ENCODE data around the gene KRTAP4-2. TPM values are rescaled to one million over a fixed set of nuclear protein-coding genes. Genes with fewer than 3 reads are reported as not detected.

Gene KRTAP4-2
- total and polyA plus RNA-seq, 2 donors (not counting 3 experiments of a cell fraction or from before 2014, with no cell fraction given), result not detected

GRCh38 chr17:41167561-41167960 lies 10.5 kb downstream of the KRTAP4-2 start:
- POLR2A ChIA-PET, result no interaction called here
- intact Hi-C loops (cut with micrococcal nuclease) (no loop called here), dilution Hi-C loops (cut with MboI; ENCODE audit: extremely low pct_ligation_motif_present, low sequenced_read_pairs) (no loop called here)
- FAIRE-seq (no peak), DNase-seq (ENCODE audit: low read depth, low spot score) (no peak)
- no peaks in the 10 kb centered on the region for H3K79me2 ChIP-seq (ENCODE audit: control insufficient read depth, insufficient read depth, low read length)
- CTCF ChIA-PET, result no interaction called here
- H3K27me3 ChIP-seq (ENCODE audit: control insufficient read depth in 2 of 2, insufficient read depth in 2 of 2, low read length in 2 of 2), result no peaks in the 10 kb centered on the region
- H3K9me1 ChIP-seq (replicated peaks; ENCODE audit: control insufficient read depth, extremely low read depth, insufficient read depth, low read length), result no peaks in the 10 kb centered on the region
- TF ChIP-seq MYC (IDR thresholded peaks at IDR 0.05; ENCODE audit: low read depth, low read length) (no peak), JUN (IDR thresholded peaks at IDR 0.05; ENCODE audit: borderline replicate concordance, insufficient read depth, insufficient read length, low read depth) (no peak), POLR2AphosphoS5 (IDR thresholded peaks at IDR 0.05; ENCODE audit: insufficient read depth, low read depth, low read length) (no peak), MAX (IDR thresholded peaks at IDR 0.05; ENCODE audit: insufficient read depth, insufficient read length) (no peak), GATA2 (IDR thresholded peaks at IDR 0.05; ENCODE audit: insufficient read depth, insufficient read length, low read depth, low read length) (no peak), POLR2A (IDR thresholded peaks at IDR 0.05; ENCODE audit: low read depth, low read length) (no peak), EZH2 (IDR thresholded peaks at IDR 0.05; ENCODE audit: borderline replicate concordance, low read depth, low read length, severe bottlenecking) (no peak), FOS (IDR thresholded peaks at IDR 0.05; ENCODE audit: borderline replicate concordance, insufficient read depth, low read length) (no peak), CTCF (IDR thresholded peaks at IDR 0.05; ENCODE audit: extremely low read depth in 1 of 2, insufficient read depth in 1 of 2, low read depth in 1 of 2, low read length in 2 of 2) (no peak)
- no peak overlapping the region for H3K4me2 ChIP-seq (ENCODE audit: insufficient read depth, low read length)
- H2AFZ ChIP-seq (ENCODE audit: low read depth, low read length), result no peak overlapping the region
- H4K20me1 ChIP-seq (replicated peaks; ENCODE audit: control insufficient read depth, extremely low read depth, insufficient read depth, low read length), result no peaks in the 10 kb centered on the region
- H3K9me3 ChIP-seq (replicated peaks; ENCODE audit: control insufficient read depth, insufficient read depth, low read length), result no peaks in the 10 kb centered on the region
- H3K27ac ChIP-seq (ENCODE audit: insufficient read depth, low read depth, low read length), result no peak overlapping the region
- no peak overlapping the region for H3K9ac ChIP-seq (replicated peaks; ENCODE audit: extremely low read depth, insufficient read depth, low read length)
- H3K4me3 ChIP-seq (replicated peaks in 1 of 3; ENCODE audit: insufficient read depth in 1 of 3, low read depth in 1 of 3, low read length in 3 of 3), result no peak overlapping the region
- no peaks in the 10 kb centered on the region for H3K36me3 ChIP-seq (ENCODE audit: control insufficient read depth in 2 of 2, extremely low read depth in 1 of 2, insufficient read depth in 2 of 2, low read length in 2 of 2)
- BruUV-seq (replicated peaks), result no TSS peak
- H3K4me1 ChIP-seq (ENCODE audit: control insufficient read depth, extremely low read depth, insufficient read depth, low read length), result no peaks in the 10 kb centered on the region
